ENCODE results near the gene PALS2. TPM values are rescaled to one million over a fixed set of nuclear protein-coding genes. Genes with fewer than 3 reads are reported as not detected.

Gene PALS2
- polyA plus RNA-seq, 1 donor from 2014 or later = 3.8 TPM

DNA sequence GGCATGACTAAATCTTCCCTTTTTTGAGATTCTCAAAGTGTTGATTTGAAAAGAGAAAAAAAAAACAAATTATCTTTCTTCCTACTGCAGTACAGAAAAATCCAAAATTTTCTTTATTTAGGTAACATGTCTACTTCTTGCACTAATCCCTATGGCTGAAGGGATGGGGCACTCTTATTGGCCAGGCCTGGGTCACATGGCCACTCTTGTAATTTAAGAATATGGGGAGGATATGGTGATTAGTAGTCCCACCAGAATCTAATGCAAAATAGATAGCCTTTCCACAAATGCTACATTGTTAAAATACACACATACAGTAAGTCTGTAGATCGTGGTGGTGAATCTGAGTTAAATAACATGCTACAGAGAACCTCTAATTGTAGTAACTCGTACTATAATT lies 7.0 kb upstream of the PALS2 start:
- no peak for TF ChIP-seq EP300 (conservative IDR thresholded peaks at IDR 0.05; ENCODE audit: poor library complexity, severe bottlenecking)
- TF ChIP-seq MXI1 (conservative IDR thresholded peaks at IDR 0.05; ENCODE audit: poor library complexity, severe bottlenecking) = no peak
- no peak for TF ChIP-seq RAD21 (conservative IDR thresholded peaks at IDR 0.05)
- no peak for TF ChIP-seq EZH2 (IDR thresholded peaks at IDR 0.05; ENCODE audit: borderline replicate concordance, insufficient read depth, low read length, poor library complexity, severe bottlenecking)

GRCh38 chr7:24570983-24571382 lies 2.3 kb upstream of the PALS2 start:
- H3K27me3 ChIP-seq (ENCODE audit: insufficient read depth, low read depth, low read length) = no peaks in the 10 kb centered on the region
- no peaks in the 10 kb centered on the region for H3K9me3 ChIP-seq (ENCODE audit: low read length)
- H3K27ac ChIP-seq (ENCODE audit: low read length) = no peak overlapping the region
- H3K9ac ChIP-seq (ENCODE audit: low read length) = no peak overlapping the region
- H3F3A ChIP-seq (ENCODE audit: insufficient read depth, low read length, poor library complexity, severe bottlenecking) = no peaks in the 10 kb centered on the region
- no peak overlapping the region for H3K4me2 ChIP-seq (ENCODE audit: low read length)
- no peaks in the 10 kb centered on the region for H4K20me1 ChIP-seq (ENCODE audit: insufficient read depth)
- H3K79me2 ChIP-seq (replicated peaks; ENCODE audit: insufficient read depth, low read length) = peaks cover 10% of the 10 kb centered on the region
- no peak overlapping the region for H2AFZ ChIP-seq (ENCODE audit: low read depth, low read length)
- no peak overlapping the region for H3K4me3 ChIP-seq (ENCODE audit: low read length)
- no peaks in the 10 kb centered on the region for H3K36me3 ChIP-seq (ENCODE audit: insufficient read depth, low read length)
- H3K9me2 ChIP-seq (ENCODE audit: insufficient read depth, low read length) = no peaks in the 10 kb centered on the region
- TF ChIP-seq POLR2AphosphoS5 (IDR thresholded peaks at IDR 0.05) (no peak), SMC3 (conservative IDR thresholded peaks at IDR 0.05; ENCODE audit: poor library complexity) (no peak)
- TF ChIP-seq, protein P1, sequence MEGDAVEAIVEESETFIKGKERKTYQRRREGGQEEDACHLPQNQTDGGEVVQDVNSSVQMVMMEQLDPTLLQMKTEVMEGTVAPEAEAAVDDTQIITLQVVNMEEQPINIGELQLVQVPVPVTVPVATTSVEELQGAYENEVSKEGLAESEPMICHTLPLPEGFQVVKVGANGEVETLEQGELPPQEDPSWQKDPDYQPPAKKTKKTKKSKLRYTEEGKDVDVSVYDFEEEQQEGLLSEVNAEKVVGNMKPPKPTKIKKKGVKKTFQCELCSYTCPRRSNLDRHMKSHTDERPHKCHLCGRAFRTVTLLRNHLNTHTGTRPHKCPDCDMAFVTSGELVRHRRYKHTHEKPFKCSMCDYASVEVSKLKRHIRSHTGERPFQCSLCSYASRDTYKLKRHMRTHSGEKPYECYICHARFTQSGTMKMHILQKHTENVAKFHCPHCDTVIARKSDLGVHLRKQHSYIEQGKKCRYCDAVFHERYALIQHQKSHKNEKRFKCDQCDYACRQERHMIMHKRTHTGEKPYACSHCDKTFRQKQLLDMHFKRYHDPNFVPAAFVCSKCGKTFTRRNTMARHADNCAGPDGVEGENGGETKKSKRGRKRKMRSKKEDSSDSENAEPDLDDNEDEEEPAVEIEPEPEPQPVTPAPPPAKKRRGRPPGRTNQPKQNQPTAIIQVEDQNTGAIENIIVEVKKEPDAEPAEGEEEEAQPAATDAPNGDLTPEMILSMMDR (IDR thresholded peaks at IDR 0.05; ENCODE audit: poor library complexity, severe bottlenecking) = no peak
- TF ChIP-seq, protein P2, sequence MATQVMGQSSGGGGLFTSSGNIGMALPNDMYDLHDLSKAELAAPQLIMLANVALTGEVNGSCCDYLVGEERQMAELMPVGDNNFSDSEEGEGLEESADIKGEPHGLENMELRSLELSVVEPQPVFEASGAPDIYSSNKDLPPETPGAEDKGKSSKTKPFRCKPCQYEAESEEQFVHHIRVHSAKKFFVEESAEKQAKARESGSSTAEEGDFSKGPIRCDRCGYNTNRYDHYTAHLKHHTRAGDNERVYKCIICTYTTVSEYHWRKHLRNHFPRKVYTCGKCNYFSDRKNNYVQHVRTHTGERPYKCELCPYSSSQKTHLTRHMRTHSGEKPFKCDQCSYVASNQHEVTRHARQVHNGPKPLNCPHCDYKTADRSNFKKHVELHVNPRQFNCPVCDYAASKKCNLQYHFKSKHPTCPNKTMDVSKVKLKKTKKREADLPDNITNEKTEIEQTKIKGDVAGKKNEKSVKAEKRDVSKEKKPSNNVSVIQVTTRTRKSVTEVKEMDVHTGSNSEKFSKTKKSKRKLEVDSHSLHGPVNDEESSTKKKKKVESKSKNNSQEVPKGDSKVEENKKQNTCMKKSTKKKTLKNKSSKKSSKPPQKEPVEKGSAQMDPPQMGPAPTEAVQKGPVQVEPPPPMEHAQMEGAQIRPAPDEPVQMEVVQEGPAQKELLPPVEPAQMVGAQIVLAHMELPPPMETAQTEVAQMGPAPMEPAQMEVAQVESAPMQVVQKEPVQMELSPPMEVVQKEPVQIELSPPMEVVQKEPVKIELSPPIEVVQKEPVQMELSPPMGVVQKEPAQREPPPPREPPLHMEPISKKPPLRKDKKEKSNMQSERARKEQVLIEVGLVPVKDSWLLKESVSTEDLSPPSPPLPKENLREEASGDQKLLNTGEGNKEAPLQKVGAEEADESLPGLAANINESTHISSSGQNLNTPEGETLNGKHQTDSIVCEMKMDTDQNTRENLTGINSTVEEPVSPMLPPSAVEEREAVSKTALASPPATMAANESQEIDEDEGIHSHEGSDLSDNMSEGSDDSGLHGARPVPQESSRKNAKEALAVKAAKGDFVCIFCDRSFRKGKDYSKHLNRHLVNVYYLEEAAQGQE (IDR thresholded peaks at IDR 0.05; ENCODE audit: borderline replicate concordance) = no peak

More for the DNA sequence above, 7.0 kb upstream of the PALS2 start:
- no peak overlapping the region for H3K9ac ChIP-seq (ENCODE audit: low read length)
- no peaks in the 10 kb centered on the region for H3F3A ChIP-seq (ENCODE audit: insufficient read depth, low read length, poor library complexity, severe bottlenecking)
- no peak overlapping the region for H3K4me2 ChIP-seq (ENCODE audit: low read length)
- no peaks in the 10 kb centered on the region for H3K79me2 ChIP-seq (replicated peaks; ENCODE audit: insufficient read depth, low read length)
- H3K36me3 ChIP-seq (ENCODE audit: insufficient read depth, low read length) = no peaks in the 10 kb centered on the region
- no peaks in the 10 kb centered on the region for H3K9me2 ChIP-seq (ENCODE audit: insufficient read depth, low read length)
- no peak overlapping the region for H3K4me3 ChIP-seq (ENCODE audit: low read length)
- H3K9me3 ChIP-seq (ENCODE audit: low read length) = no peaks in the 10 kb centered on the region
- no peak overlapping the region for H3K27ac ChIP-seq (ENCODE audit: low read length)
- H3K27me3 ChIP-seq (ENCODE audit: insufficient read depth, low read depth, low read length) = no peaks in the 10 kb centered on the region
- H4K20me1 ChIP-seq (ENCODE audit: insufficient read depth) = no peaks in the 10 kb centered on the region
- no peak overlapping the region for H2AFZ ChIP-seq (ENCODE audit: low read depth, low read length)

DNA sequence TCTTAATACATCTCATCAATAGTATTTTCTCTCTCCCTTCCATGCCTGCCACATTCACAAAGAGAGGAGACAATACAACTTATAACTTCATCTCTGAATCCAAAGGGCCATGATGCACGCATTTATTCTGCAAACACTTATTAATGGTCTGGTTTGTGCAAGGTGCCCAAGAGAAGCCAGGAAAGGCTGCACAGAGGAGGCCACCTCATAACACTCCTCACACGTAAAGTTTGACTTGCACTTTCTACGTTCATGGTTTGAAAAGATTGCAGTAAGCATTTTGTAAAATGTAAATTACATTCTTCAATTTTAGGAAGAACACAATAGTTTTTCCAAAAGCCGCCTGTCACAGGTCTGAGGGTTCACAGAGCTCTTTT lies 1.2 kb upstream of the PALS2 start:
- no peaks in the 10 kb centered on the region for H3K9me3 ChIP-seq (ENCODE audit: low read length)
- H3K27me3 ChIP-seq (ENCODE audit: insufficient read depth, low read depth, low read length) = no peaks in the 10 kb centered on the region
- no peaks in the 10 kb centered on the region for H4K20me1 ChIP-seq (ENCODE audit: insufficient read depth)
- H2AFZ ChIP-seq (ENCODE audit: low read depth, low read length) = no peak overlapping the region
- H3K79me2 ChIP-seq (replicated peaks; ENCODE audit: insufficient read depth, low read length) = peaks cover 14% of the 10 kb centered on the region
- H3F3A ChIP-seq (ENCODE audit: insufficient read depth, low read length, poor library complexity, severe bottlenecking) = no peaks in the 10 kb centered on the region
- peak overlapping the region; percentile 71 for H3K4me3 ChIP-seq (ENCODE audit: low read length)
- H3K4me2 ChIP-seq (ENCODE audit: low read length) = no peak overlapping the region
- H3K9me2 ChIP-seq (ENCODE audit: insufficient read depth, low read length) = no peaks in the 10 kb centered on the region
- H3K9ac ChIP-seq (ENCODE audit: low read length) = no peak overlapping the region
- H3K36me3 ChIP-seq (ENCODE audit: insufficient read depth, low read length) = no peaks in the 10 kb centered on the region
- TF ChIP-seq POLR2AphosphoS5 (IDR thresholded peaks at IDR 0.05) = no peak
- TF ChIP-seq, protein P1 (IDR thresholded peaks at IDR 0.05; ENCODE audit: poor library complexity, severe bottlenecking) = no peak
- H3K27ac ChIP-seq (ENCODE audit: low read length) = no peak overlapping the region
